SK-N-SH treated with all-trans-retinoic acid at 6 μM for 48 hours (cell line): Measurements from ENCODE around the gene OBI1.

Experiments used
- ATAC-seq: fragments of 200-7000 bp; cut with Tn5 transposase; 3 replicates; pipeline ENCODE4 v1.9.1; 2020; ENCODE audit warnings: mild to moderate bottlenecking, moderate library complexity
- ARNTL ChIP-seq: fragments of 450-650 bp; formaldehyde crosslinking; IDR thresholded peaks from 2 replicates; pipeline ENCODE4 v1.5.0; 2020; ENCODE audit warnings: low read depth, mild to moderate bottlenecking, moderate library complexity, borderline replicate concordance
- BACH2 ChIP-seq: fragments of 250-450 bp; sonication (Bioruptor Pico); IDR thresholded peaks from 2 replicates; pipeline ENCODE4 v1.9.0; 2021; ENCODE audit warnings: mild to moderate bottlenecking, borderline replicate concordance
- CREB5 ChIP-seq: fragments of 250-450 bp; sonication (Bioruptor Pico); IDR thresholded peaks from 2 replicates; pipeline ENCODE4 v1.5.1; 2020; ENCODE audit warnings: low read depth, mild to moderate bottlenecking, moderate library complexity
- CSDC2 ChIP-seq: fragments of 250-450 bp; sonication (Bioruptor Pico); IDR thresholded peaks from 2 replicates; pipeline ENCODE4 v1.5.0; 2020; ENCODE audit warnings: mild to moderate bottlenecking, moderate library complexity
- CSRNP3 ChIP-seq: fragments of 250-450 bp; sonication (Bioruptor Pico); IDR thresholded peaks from 2 replicates; pipeline ENCODE4 v1.5.1; 2021; ENCODE audit warnings: mild to moderate bottlenecking, moderate library complexity
- GLIS3 ChIP-seq: fragments of 250-450 bp; sonication (Bioruptor Pico); IDR thresholded peaks from 2 replicates; pipeline ENCODE4 v1.5.0; 2020; ENCODE audit warnings: mild to moderate bottlenecking, moderate library complexity
- ISL1 ChIP-seq: fragments of 250-450 bp; sonication (Bioruptor Pico); IDR thresholded peaks from 2 replicates; pipeline ENCODE4 v2.1.2; 2022; ENCODE audit warnings: mild to moderate bottlenecking, moderate library complexity
- OSR1 ChIP-seq: fragments of 250-450 bp; sonication (Bioruptor Pico); IDR thresholded peaks from 2 replicates; pipeline ENCODE4 v1.8.0; 2022; ENCODE audit warnings: moderate library complexity, mild to moderate bottlenecking, inconsistent platforms
- PATZ1 ChIP-seq: fragments of 250-450 bp; sonication (Bioruptor Pico); IDR thresholded peaks from 2 replicates; pipeline ENCODE4 v1.8.0; 2020; ENCODE audit warnings: mild to moderate bottlenecking, moderate library complexity, borderline replicate concordance
- PPARA ChIP-seq: fragments of 250-450 bp; sonication (Bioruptor Pico); IDR thresholded peaks from 2 replicates; pipeline ENCODE4 v1.5.0; 2020; ENCODE audit warnings: mild to moderate bottlenecking, borderline replicate concordance
- SNAI2 ChIP-seq: fragments of 250-450 bp; sonication (Bioruptor Pico); IDR thresholded peaks from 2 replicates; pipeline ENCODE4 v1.5.0; 2020; ENCODE audit warnings: mild to moderate bottlenecking, moderate library complexity
- TOX ChIP-seq: fragments of 250-450 bp; sonication (Bioruptor Pico); IDR thresholded peaks from 2 replicates; pipeline ENCODE4 v1.8.0; 2021; ENCODE audit warnings: mild to moderate bottlenecking, moderate library complexity, borderline replicate concordance
- TSHZ2 ChIP-seq: fragments of 250-450 bp; sonication (Bioruptor Pico); IDR thresholded peaks from 2 replicates; pipeline ENCODE4 v1.5.0; 2020; ENCODE audit warnings: mild to moderate bottlenecking, moderate library complexity
- ZC3H10 ChIP-seq: fragments of 250-450 bp; sonication (Bioruptor Pico); IDR thresholded peaks from 2 replicates; pipeline ENCODE4 v1.5.1; 2021; ENCODE audit warnings: mild to moderate bottlenecking, moderate library complexity
- ZFP30 ChIP-seq: fragments of 450-650 bp; formaldehyde crosslinking; IDR thresholded peaks from 2 replicates; pipeline ENCODE4 v1.5.0; 2022; ENCODE audit warnings: mild to moderate bottlenecking, moderate library complexity
- ZNF565 ChIP-seq: fragments of 450-650 bp; formaldehyde crosslinking; conservative IDR thresholded peaks from 2 replicates; pipeline ENCODE4 v1.5.0; 2020; ENCODE audit warnings: low read depth, mild to moderate bottlenecking, moderate library complexity

Gene OBI1

GRCh38 chr13:78600280-78600883, 58.6 kb downstream of the OBI1 start:
- TF ChIP-seq ARNTL (CRISPR knock-in tag) (no peak), OSR1 (CRISPR knock-in tag) (no peak), TOX (CRISPR knock-in tag) (no peak), CSRNP3 (no peak), CSDC2 (CRISPR knock-in tag) (no peak), CREB5 (CRISPR knock-in tag) (no peak), ZNF565 (CRISPR knock-in tag) (no peak), TSHZ2 (CRISPR knock-in tag) (no peak), BACH2 (CRISPR knock-in tag) (no peak), PATZ1 (CRISPR knock-in tag) (no peak), ISL1 (no peak), ZFP30 (no peak), ZC3H10 (CRISPR knock-in tag) (no peak), GLIS3 (CRISPR knock-in tag) (no peak)
- TF ChIP-seq, all 23 proteins: peak for 0
- no peak for ATAC-seq

GRCh38 chr13:78599645-78600279, 59.2 kb downstream of the OBI1 start:
- TF ChIP-seq CSDC2 (CRISPR knock-in tag) (no peak), PATZ1 (CRISPR knock-in tag) (no peak), SNAI2 (no peak), PPARA (CRISPR knock-in tag) (no peak)
- ATAC-seq: no peak

GRCh38 chr13:78598966-78599644, 59.9 kb downstream of the OBI1 start:
- no peak for ATAC-seq
- no peak for TF ChIP-seq ZNF565 (CRISPR knock-in tag)
- TF ChIP-seq BACH2 (CRISPR knock-in tag): no peak
